K562 (cell line): ENCODE results near the gene SLC8A1. TPM values are rescaled to one million over a fixed set of nuclear protein-coding genes. Genes with fewer than 3 reads are reported as not detected.

Experiments
- ATAC-seq: fragments of 200-7000 bp; cut with Tn5 transposase; 3 replicates; pipeline ENCODE4 v1.9.1; 2020; ENCODE audit warnings: moderate library complexity
- BruUV-seq: library from RNA; stranded (reverse); fragments of 400-500 nt; replicated peaks from 2 replicates; lab custom pipeline; 2021; lab: Mats Ljungman, UMichigan
- CTCF ChIA-PET: fragments of 300-600 bp; formaldehyde crosslinking; extraction: SDS; loops from one replicate; lab custom pipeline; 2021; ENCODE audit warnings: low intra/inter-chr PET ratio; lab: Yijun Ruan, JAX
- POLR2A ChIA-PET: fragments of 300-600, 350-650 bp; sonication (Branson Sonifier 250); formaldehyde crosslinking; extraction: SDS; loops from one replicate; lab custom pipeline; 2021; ENCODE audit warnings: antibody characterized with exemption, inconsistent platforms; lab: Yijun Ruan, JAX
- DNase-seq, 4 experiments: peaks; one replicate each; pipeline versions ENCODE4 v3.0.0 to v3.0.0-alpha.2; 2011 to 2018; ENCODE audit warnings: low spot score in 3 of 4, mixed read lengths in 3 of 4; ENCODE audit errors: extremely low read depth in 1 of 4
- FAIRE-seq: peaks from 2 replicates; lab custom pipeline; 2011; peaks lifted over from hg19 to GRCh38; lab: Jason Lieb, UNC
- H2AFZ ChIP-seq: 2 replicates; pipeline ENCODE4 v1.6.0; 2011; ENCODE audit warnings: low read depth, low read length, control low read depth, inconsistent platforms
- H3K27ac ChIP-seq: fragments of 200-600 bp; 3 replicates; pipeline ENCODE4 v1.8.0; 2011; ENCODE audit warnings: low read depth, mild to moderate bottlenecking, control low read depth, inconsistent platforms, low read length, moderate library complexity, mixed read lengths; ENCODE audit errors: extremely low read depth
- H3K27me3 ChIP-seq, 2 experiments: fragments of 300-600 bp in 1 of 2; 2 replicates in 1 of 2; 3 replicates in 1 of 2; pipeline versions ENCODE4 v1.6.0 to v1.8.0; 2011; ENCODE audit warnings: inconsistent platforms in 2 of 2, low read length in 2 of 2, mild to moderate bottlenecking in 1 of 2, mixed read lengths in 1 of 2, moderate library complexity in 1 of 2; ENCODE audit not compliant: control insufficient read depth in 2 of 2, insufficient read depth in 2 of 2
- H3K36me3 ChIP-seq: fragments of 300-600 bp; 3 replicates; pipeline ENCODE4 v1.8.0; 2011; ENCODE audit warnings: mild to moderate bottlenecking, low read length, inconsistent platforms; ENCODE audit not compliant: control insufficient read depth, insufficient read depth
- H3K4me1 ChIP-seq, 2 experiments: fragments of 200-600 bp in 1 of 2; replicated peaks in 1 of 2; 2 replicates in 1 of 2; 3 replicates in 1 of 2; pipeline versions ENCODE4 v1.5.1 to v1.8.0; 2011; ENCODE audit warnings: inconsistent platforms in 2 of 2, low read length in 2 of 2, mild to moderate bottlenecking in 1 of 2, mixed read lengths in 1 of 2, moderate library complexity in 1 of 2; ENCODE audit not compliant: control insufficient read depth in 2 of 2, insufficient read depth in 2 of 2
- H3K4me2 ChIP-seq: 2 replicates; pipeline ENCODE4 v1.6.1; 2011; ENCODE audit warnings: low read length, control low read depth, inconsistent platforms, mixed read lengths; ENCODE audit not compliant: insufficient read depth
- H3K4me3 ChIP-seq: fragments of 200-600 bp; sonication (generic), shearing (Covaris generic); 2 replicates; pipeline ENCODE4 v1.5.1; 2016; ENCODE audit warnings: control low read depth, inconsistent platforms
- H3K79me2 ChIP-seq: fragments of 200-600 bp; 3 replicates; pipeline ENCODE4 v1.8.0; 2011; ENCODE audit warnings: low read length, inconsistent platforms; ENCODE audit not compliant: control insufficient read depth, insufficient read depth
- H3K9ac ChIP-seq, 2 experiments: 2 replicates each; pipeline versions ENCODE4 v1.6.0 to v1.6.1; 2011; ENCODE audit warnings: low read depth in 2 of 2, low read length in 2 of 2, control low read depth in 1 of 2, inconsistent platforms in 1 of 2, mild to moderate bottlenecking in 1 of 2, mixed read lengths in 1 of 2; ENCODE audit not compliant: insufficient read depth in 1 of 2
- H3K9me1 ChIP-seq: one replicate; pipeline ENCODE4 v1.6.0; 2011; ENCODE audit warnings: inconsistent platforms, mild to moderate bottlenecking, low read length, moderate library complexity; ENCODE audit not compliant: control insufficient read depth, insufficient read depth
- H3K9me3 ChIP-seq: replicated peaks from 2 replicates; pipeline ENCODE4 v1.5.1; 2011; ENCODE audit warnings: low read depth, low read length, inconsistent platforms; ENCODE audit not compliant: control insufficient read depth, insufficient read depth
- H4K20me1 ChIP-seq: replicated peaks from 2 replicates; pipeline ENCODE4 v1.6.1; 2011; ENCODE audit warnings: low read length, inconsistent platforms, mixed read lengths; ENCODE audit not compliant: control insufficient read depth, insufficient read depth
- CBX5 ChIP-seq: IDR thresholded peaks from 2 replicates; pipeline ENCODE4 v1.6.1; 2014; ENCODE audit warnings: low read depth, borderline replicate concordance
- ELK1 ChIP-seq: sonication (generic); formaldehyde crosslinking; IDR thresholded peaks from 2 replicates; pipeline ENCODE4 v1.8.1; 2022; ENCODE audit warnings: missing genetic modification reagents
- MEIS2 ChIP-seq: fragments of 450-650 bp; IDR thresholded peaks from 2 replicates; pipeline ENCODE4 v1.6.1; 2014; ENCODE audit warnings: mild to moderate bottlenecking; ENCODE audit not compliant: partially characterized antibody
- MXI1 ChIP-seq: IDR thresholded peaks from 2 replicates; pipeline ENCODE4 v1.6.1; 2011; ENCODE audit warnings: low read depth, mild to moderate bottlenecking, improper control_type of control experiment, low read length
- NFATC3 ChIP-seq: fragments of 450-650 bp; IDR thresholded peaks from 2 replicates; pipeline ENCODE4 v1.6.1; 2017; ENCODE audit warnings: mild to moderate bottlenecking
- RBM39 ChIP-seq: fragments of 200-400 bp; formaldehyde crosslinking; optimal IDR thresholded peaks from 2 replicates; pipeline ENCODE3; 2018; ENCODE audit warnings: low read depth, low read length
- RNF2 ChIP-seq: sonication (generic); IDR thresholded peaks from 2 replicates; pipeline ENCODE4 v1.6.1; 2016
- TAF15 ChIP-seq: fragments of 200-400 bp; formaldehyde crosslinking; IDR thresholded peaks from 2 replicates; pipeline ENCODE4 v1.6.1; 2017; ENCODE audit warnings: mild to moderate bottlenecking, low read depth, low read length, moderate library complexity
- TGIF2 ChIP-seq: sonication (generic); formaldehyde crosslinking; IDR thresholded peaks from 2 replicates; pipeline ENCODE4 v1.8.1; 2022; ENCODE audit warnings: mild to moderate bottlenecking, missing genetic modification reagents, moderate library complexity
- WGBS: fragments of 100-300 bp; shearing (Covaris generic); methylation state at CpG from one replicate; pipeline ENCODE4 v1.1.6; 2016; ENCODE audit warnings: low coverage, mixed read lengths; ENCODE audit not compliant: insufficient coverage; ENCODE audit errors: missing lambda C conversion rate; 5-methylcytosine and 5-hydroxymethylcytosine counted together
- in situ Hi-C: fragments of 300-500 bp; cut with MboI; formaldehyde crosslinking; loops from 4 replicates; pipeline ENCODE4 v1.15.0; 2018; ENCODE audit warnings: inconsistent platforms, mixed read lengths
- intact Hi-C: fragments of 100-400 bp; cut with micrococcal nuclease; formaldehyde crosslinking; loops from 2 replicates; pipeline ENCODE4 v1.14.2; 2022
- polyA plus RNA-seq, 8 experiments: library from polyadenylated mRNA; depleted of rRNA in 4 of 8; stranded (reverse) in 5 of 8; unstranded in 3 of 8; fragments of >200 nt; fragmentation: Nextera tagmentation in 2 of 8; fragmentation: Illumina TruSeq in 1 of 8; extraction: Ambion mirVana in 2 of 8; extraction: Trizol in 1 of 8; gene quantifications; 2 replicates each; pipeline versions ENCODE4 v1.2.1 to v1.2.3, GENCODE V29; 2011 to 2014; ENCODE audit warnings: inconsistent platforms in 1 of 8, missing spikeins in 1 of 8
- total RNA-seq, 7 experiments: library from RNA; depleted of rRNA in 6 of 7; stranded (reverse); fragments of >200 nt in 6 of 7; fragmentation: Illumina TruSeq in 2 of 7; extraction: Trizol in 2 of 7; gene quantifications; 2 replicates each; pipeline versions ENCODE4 v1.2.1 to v1.2.3, GENCODE V29; 2011 to 2021; ENCODE audit warnings: low replicate concordance in 1 of 7
- TF ChIP-seq, protein P1 (sequence below): fragments of 450-650 bp; IDR thresholded peaks from 2 replicates; pipeline ENCODE4 v1.6.1; 2014; ENCODE audit warnings: low read depth, mild to moderate bottlenecking, moderate library complexity, borderline replicate concordance

SLC8A1 gene
- total and polyA plus RNA-seq, 9 of the 15 experiments (the other 6 are each of a cell fraction or from before 2014, with no cell fraction given) = not detected

DNA sequence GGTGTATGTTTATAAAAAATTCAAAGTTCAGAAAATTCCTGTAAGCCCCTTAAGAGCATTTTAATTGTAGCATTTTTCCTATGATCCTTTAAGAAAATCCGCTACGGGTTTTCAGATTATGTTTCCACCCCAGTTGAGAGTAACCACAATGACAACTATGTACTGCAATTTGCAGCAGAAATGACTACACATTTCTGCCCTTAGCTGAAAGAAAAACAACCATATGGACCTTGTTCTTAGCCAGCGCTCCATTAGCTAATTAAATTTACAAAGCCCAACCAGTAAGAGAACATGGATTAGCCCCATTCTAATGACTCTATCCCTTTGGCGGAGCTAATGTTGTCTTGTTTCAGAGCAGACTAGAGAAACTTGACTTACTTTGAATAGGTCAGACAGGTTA lies 247.6 kb downstream of the SLC8A1 start (continued):
- TF ChIP-seq, protein P1, sequence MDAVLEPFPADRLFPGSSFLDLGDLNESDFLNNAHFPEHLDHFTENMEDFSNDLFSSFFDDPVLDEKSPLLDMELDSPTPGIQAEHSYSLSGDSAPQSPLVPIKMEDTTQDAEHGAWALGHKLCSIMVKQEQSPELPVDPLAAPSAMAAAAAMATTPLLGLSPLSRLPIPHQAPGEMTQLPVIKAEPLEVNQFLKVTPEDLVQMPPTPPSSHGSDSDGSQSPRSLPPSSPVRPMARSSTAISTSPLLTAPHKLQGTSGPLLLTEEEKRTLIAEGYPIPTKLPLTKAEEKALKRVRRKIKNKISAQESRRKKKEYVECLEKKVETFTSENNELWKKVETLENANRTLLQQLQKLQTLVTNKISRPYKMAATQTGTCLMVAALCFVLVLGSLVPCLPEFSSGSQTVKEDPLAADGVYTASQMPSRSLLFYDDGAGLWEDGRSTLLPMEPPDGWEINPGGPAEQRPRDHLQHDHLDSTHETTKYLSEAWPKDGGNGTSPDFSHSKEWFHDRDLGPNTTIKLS = no peak

GRCh38 chr2:40202798-40203400 lies 249.0 kb downstream of the SLC8A1 start:
- TF ChIP-seq MEIS2 = no peak
- TF ChIP-seq RNF2 = no peak
- no peak for TF ChIP-seq NFATC3
- no peak for TF ChIP-seq CBX5
- TF ChIP-seq RBM39 = no peak
- no peak for TF ChIP-seq ELK1
- no peak for TF ChIP-seq TAF15
- no peak for TF ChIP-seq TGIF2 (CRISPR knock-in tag)
- no peak for TF ChIP-seq MXI1
- Histone ChIP-seq H3K9ac (no peak overlapping the region), H4K20me1 (no peaks in the 10 kb centered on the region), H3K4me1 (no peaks in the 10 kb centered on the region), H3K79me2 (no peaks in the 10 kb centered on the region), H3K9me1 (no peaks in the 10 kb centered on the region), H2AFZ (no peak overlapping the region), H3K4me2 (no peak overlapping the region), H3K27ac (no peak overlapping the region), H3K36me3 (no peaks in the 10 kb centered on the region), H3K27me3 (no peaks in the 10 kb centered on the region), H3K4me3 (no peak overlapping the region), H3K9me3 (no peaks in the 10 kb centered on the region)
- 0% methylated on average over 1 of the region's 1 CpG for WGBS
- CTCF ChIA-PET = no interaction called here
- FAIRE-seq (no peak), DNase-seq (no peak), ATAC-seq (no peak)
- no TSS peak for BruUV-seq
- POLR2A ChIA-PET = no interaction called here
- in situ Hi-C loops (no loop called here), intact Hi-C loops (no loop called here)
